ENCODE measurements around the gene SRSF9.

The SRSF9 gene

DNA sequence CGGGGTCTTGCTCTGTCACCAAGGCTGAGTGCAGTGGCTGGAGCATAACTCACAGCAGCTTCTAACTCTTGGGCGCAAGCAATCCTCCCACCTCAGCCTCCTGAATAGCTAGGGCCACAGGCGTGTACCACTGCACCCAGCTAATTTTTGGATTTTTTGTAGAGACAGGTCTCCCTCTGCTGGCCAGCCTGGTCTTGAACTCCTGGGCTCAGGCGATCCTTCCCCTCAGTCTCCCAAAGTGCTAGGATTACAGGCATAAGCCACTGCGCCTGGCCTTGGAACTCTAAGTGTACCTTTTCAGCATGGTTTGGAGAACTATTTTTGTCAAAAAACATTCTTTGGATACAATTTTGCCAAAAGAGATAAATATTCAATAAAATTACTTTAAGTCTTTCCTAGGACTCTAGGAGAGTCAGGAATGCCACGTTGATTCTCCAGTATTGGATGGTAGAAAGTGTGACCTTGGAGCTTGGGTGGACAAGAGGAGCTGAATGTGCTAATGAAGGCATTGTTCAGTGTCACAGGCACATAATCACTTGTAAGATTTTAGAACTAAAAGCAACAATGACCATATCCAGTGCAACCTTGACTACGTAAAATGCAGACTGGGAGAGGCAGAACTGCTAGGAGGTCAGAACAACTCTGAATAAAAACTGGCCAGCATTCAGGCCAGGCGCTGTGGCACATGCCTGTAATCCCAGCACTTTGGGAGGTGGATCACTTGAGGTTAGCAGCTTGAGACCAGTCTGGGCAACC is 2.8 kb downstream of the SRSF9 start:
- no peak overlapping the region for H3K4me2 ChIP-seq
- peaks cover 4% of the 10 kb centered on the region; the same call in 1 of the 2 replicates for H3K36me3 ChIP-seq (ENCODE audit: insufficient read depth)
- no peak overlapping the region for H2AFZ ChIP-seq (ENCODE audit: low read depth)
- no peaks in the 10 kb centered on the region for H3K27me3 ChIP-seq (ENCODE audit: insufficient read depth, low read depth)
- no peak overlapping the region for H3K9ac ChIP-seq
- H3K4me1 ChIP-seq (ENCODE audit: low read depth, poor library complexity, severe bottlenecking) = peaks cover 9% of the 10 kb centered on the region
- no peak overlapping the region for H3K4me3 ChIP-seq (IDR thresholded peaks at IDR 0.05; ENCODE audit: insufficient read depth, low read depth, low read length)
- H4K20me1 ChIP-seq (ENCODE audit: insufficient read depth) = 0 out of 2 replicates have a peak, but pooled peaks cover 3% of the 10 kb centered on the region
- H3K79me2 ChIP-seq (ENCODE audit: insufficient read depth, low read depth) = peaks cover 46% of the 10 kb centered on the region
- H3K27ac ChIP-seq = no peak overlapping the region
- TF ChIP-seq, protein P1, sequence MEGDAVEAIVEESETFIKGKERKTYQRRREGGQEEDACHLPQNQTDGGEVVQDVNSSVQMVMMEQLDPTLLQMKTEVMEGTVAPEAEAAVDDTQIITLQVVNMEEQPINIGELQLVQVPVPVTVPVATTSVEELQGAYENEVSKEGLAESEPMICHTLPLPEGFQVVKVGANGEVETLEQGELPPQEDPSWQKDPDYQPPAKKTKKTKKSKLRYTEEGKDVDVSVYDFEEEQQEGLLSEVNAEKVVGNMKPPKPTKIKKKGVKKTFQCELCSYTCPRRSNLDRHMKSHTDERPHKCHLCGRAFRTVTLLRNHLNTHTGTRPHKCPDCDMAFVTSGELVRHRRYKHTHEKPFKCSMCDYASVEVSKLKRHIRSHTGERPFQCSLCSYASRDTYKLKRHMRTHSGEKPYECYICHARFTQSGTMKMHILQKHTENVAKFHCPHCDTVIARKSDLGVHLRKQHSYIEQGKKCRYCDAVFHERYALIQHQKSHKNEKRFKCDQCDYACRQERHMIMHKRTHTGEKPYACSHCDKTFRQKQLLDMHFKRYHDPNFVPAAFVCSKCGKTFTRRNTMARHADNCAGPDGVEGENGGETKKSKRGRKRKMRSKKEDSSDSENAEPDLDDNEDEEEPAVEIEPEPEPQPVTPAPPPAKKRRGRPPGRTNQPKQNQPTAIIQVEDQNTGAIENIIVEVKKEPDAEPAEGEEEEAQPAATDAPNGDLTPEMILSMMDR (conservative IDR thresholded peaks at IDR 0.05; ENCODE audit: low read depth, low read length) = peak; percentile 62

DNA sequence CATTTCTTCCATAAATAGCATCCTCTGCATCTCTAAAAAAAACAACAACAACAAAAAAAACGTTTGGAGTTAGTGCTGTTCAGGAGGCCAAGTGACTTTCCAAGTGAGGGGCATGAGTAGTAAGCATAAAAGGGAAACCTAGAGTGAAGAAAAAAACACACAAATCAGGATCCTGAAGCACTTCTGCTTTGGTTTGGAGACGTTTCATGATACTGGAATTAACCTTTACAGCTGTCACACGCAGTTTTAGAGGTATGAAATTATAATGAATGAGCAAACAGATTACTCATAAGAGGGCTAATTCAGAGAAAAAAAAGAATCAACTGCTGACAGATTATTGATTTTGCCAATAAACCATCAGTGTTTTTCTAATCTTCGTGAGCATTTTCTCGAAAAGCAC is 3.8 kb downstream of the SRSF9 start:
- H4K20me1 ChIP-seq (ENCODE audit: insufficient read depth) = 0 out of 2 replicates have a peak, but pooled peaks cover 3% of the 10 kb centered on the region
- no peak overlapping the region for H3K4me2 ChIP-seq
- H3K4me3 ChIP-seq (IDR thresholded peaks at IDR 0.05; ENCODE audit: insufficient read depth, low read depth, low read length) = no peak overlapping the region
- peaks cover 46% of the 10 kb centered on the region for H3K79me2 ChIP-seq (ENCODE audit: insufficient read depth, low read depth)
- H2AFZ ChIP-seq (ENCODE audit: low read depth) = no peak overlapping the region
- TF ChIP-seq, protein P1 (conservative IDR thresholded peaks at IDR 0.05; ENCODE audit: low read depth, low read length) = no peak
- peaks cover 4% of the 10 kb centered on the region; the same call in 1 of the 2 replicates for H3K36me3 ChIP-seq (ENCODE audit: insufficient read depth)
- no peak overlapping the region for H3K27ac ChIP-seq
- no peaks in the 10 kb centered on the region for H3K27me3 ChIP-seq (ENCODE audit: insufficient read depth, low read depth)
- no peak overlapping the region for H3K9ac ChIP-seq
- H3K4me1 ChIP-seq (ENCODE audit: low read depth, poor library complexity, severe bottlenecking) = peaks cover 9% of the 10 kb centered on the region

DNA sequence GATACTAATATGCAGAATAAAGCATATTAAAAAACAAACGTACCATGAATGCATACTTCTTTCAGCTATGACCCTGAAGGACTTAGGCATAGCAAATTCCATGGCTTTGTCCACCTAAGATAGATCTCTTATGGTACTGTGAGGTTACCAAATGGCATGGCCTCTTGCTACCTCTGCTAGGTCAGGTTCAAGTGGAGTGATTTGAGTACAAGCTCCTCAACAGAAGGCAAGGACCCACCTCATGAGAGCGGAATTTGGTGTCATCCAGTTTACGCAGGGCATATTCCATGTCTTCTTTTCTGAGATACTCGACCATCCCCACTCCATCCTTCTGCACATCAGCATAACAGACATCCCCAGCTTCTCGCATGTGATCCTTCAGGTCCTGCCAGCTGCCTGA is 5.8 kb downstream of the SRSF9 start:
- H3K9ac ChIP-seq = no peak overlapping the region
- H3K4me3 ChIP-seq (IDR thresholded peaks at IDR 0.05; ENCODE audit: insufficient read depth, low read depth, low read length) = no peak overlapping the region
- no peak overlapping the region for H2AFZ ChIP-seq (ENCODE audit: low read depth)
- H3K79me2 ChIP-seq (ENCODE audit: insufficient read depth, low read depth) = peaks cover 42% of the 10 kb centered on the region
- H3K36me3 ChIP-seq (ENCODE audit: insufficient read depth) = peaks cover 4% of the 10 kb centered on the region; the same call in 1 of the 2 replicates
- H3K4me1 ChIP-seq (ENCODE audit: low read depth, poor library complexity, severe bottlenecking) = peaks cover 9% of the 10 kb centered on the region
- 0 out of 2 replicates have a peak, but pooled peaks cover 3% of the 10 kb centered on the region for H4K20me1 ChIP-seq (ENCODE audit: insufficient read depth)
- TF ChIP-seq, protein P1 (conservative IDR thresholded peaks at IDR 0.05; ENCODE audit: low read depth, low read length) = no peak
- no peak overlapping the region for H3K27ac ChIP-seq
- H3K4me2 ChIP-seq = no peak overlapping the region
- no peaks in the 10 kb centered on the region for H3K27me3 ChIP-seq (ENCODE audit: insufficient read depth, low read depth)

DNA sequence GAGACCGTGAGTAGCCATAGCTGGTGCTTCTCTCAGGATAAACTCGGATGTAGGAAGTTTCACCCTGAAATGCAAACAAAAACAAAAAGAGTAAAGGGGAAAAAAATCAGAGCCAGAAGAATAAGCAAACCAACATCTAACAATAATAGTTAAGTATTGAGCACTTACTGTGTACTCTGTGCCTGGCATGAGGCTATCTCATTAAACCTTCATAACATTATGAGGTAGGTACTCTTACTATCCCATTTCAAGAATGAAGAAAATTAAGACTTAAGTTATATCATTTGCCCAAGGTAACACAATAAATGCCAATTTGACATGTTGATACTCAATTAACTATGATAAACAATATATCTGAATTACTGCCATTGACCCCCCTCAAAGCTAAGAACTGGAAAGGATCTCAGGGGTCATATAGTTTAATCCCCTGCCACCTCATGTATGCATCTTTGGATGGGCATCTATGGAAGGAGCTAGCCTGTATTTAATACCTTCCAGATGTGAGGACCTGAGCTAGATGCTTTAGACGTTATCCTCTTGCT is 7.4 kb downstream of the SRSF9 start:
- no peak overlapping the region for H2AFZ ChIP-seq (ENCODE audit: low read depth)
- no peak overlapping the region for H3K4me3 ChIP-seq (IDR thresholded peaks at IDR 0.05; ENCODE audit: insufficient read depth, low read depth, low read length)
- H3K36me3 ChIP-seq (ENCODE audit: insufficient read depth) = peaks cover 4% of the 10 kb centered on the region; the same call in 1 of the 2 replicates
- H3K27me3 ChIP-seq (ENCODE audit: insufficient read depth, low read depth) = no peaks in the 10 kb centered on the region
- peaks cover 27% of the 10 kb centered on the region; the same call in 1 of the 2 replicates for H3K79me2 ChIP-seq (ENCODE audit: insufficient read depth, low read depth)
- H3K27ac ChIP-seq = no peak overlapping the region
- H3K4me1 ChIP-seq (ENCODE audit: low read depth, poor library complexity, severe bottlenecking) = peaks cover 5% of the 10 kb centered on the region
- no peak overlapping the region for H3K4me2 ChIP-seq
- H3K9ac ChIP-seq = no peak overlapping the region
- TF ChIP-seq, protein P1 (conservative IDR thresholded peaks at IDR 0.05; ENCODE audit: low read depth, low read length) = no peak
- H4K20me1 ChIP-seq (ENCODE audit: insufficient read depth) = 0 out of 2 replicates have a peak, but pooled peaks cover 3% of the 10 kb centered on the region
